GM12878 (cell line): ENCODE measurements around the gene CDK5R1. TPM values are rescaled to one million over a fixed set of nuclear protein-coding genes. Genes with fewer than 3 reads are reported as not detected.
A peak's percentile ranks its signal among the peaks of the same experiment; 100 is the strongest.
"Not testable (repeated sequence)": the region's sequence is repeated elsewhere in the genome, so short reads cannot be mapped to it uniquely, and the experiment has no call there.

ENCODE experiments used
- ATAC-seq: fragments of 200-7000 bp; cut with Tn5 transposase; 3 replicates; pipeline ENCODE4 v1.9.1; 2020; ENCODE audit warnings: mild to moderate bottlenecking, moderate library complexity
- BruUV-seq: library from RNA; stranded (reverse); fragments of 400-500 nt; replicated peaks from 2 replicates; lab custom pipeline; 2021; lab: Mats Ljungman, UMichigan
- CTCF ChIA-PET: fragments of 300-600 bp; sonication (Branson Sonifier 250); formaldehyde crosslinking; extraction: SDS; loops from one replicate; lab custom pipeline; 2021; ENCODE audit warnings: inconsistent platforms; lab: Yijun Ruan, JAX
- POLR2A ChIA-PET: fragments of 350-600 bp; formaldehyde crosslinking; extraction: SDS; loops from one replicate; lab custom pipeline; 2021; ENCODE audit warnings: inconsistent platforms; lab: Charles Lee
- RAD21 ChIA-PET: fragments of 300-600 bp; sonication (Branson Sonifier 250); formaldehyde crosslinking; loops from one replicate; lab custom pipeline; 2023; ENCODE audit warnings: antibody characterized with exemption; ENCODE audit not compliant: unreplicated experiment; lab: Charles Lee
- SMC1A ChIA-PET: fragments of 300-600 bp; sonication (Branson Sonifier 250); formaldehyde crosslinking; loops from one replicate; lab custom pipeline; 2023; ENCODE audit not compliant: unreplicated experiment, uncharacterized antibody; lab: Charles Lee
- DNase-seq: peaks from one replicate; pipeline ENCODE4 v3.0.0-alpha.2; 2011; ENCODE audit warnings: low read depth, low spot score
- FAIRE-seq: peaks from 3 replicates; lab custom pipeline; 2011; peaks lifted over from hg19 to GRCh38; lab: Jason Lieb, UNC
- H2AFZ ChIP-seq: 2 replicates; pipeline ENCODE4 v1.6.0; 2011; ENCODE audit warnings: low read depth, low read length, control low read depth; ENCODE audit not compliant: control insufficient read depth
- H3K27ac ChIP-seq: 2 replicates; pipeline ENCODE4 v1.5.1; 2011; ENCODE audit warnings: control low read depth; ENCODE audit not compliant: control insufficient read depth, insufficient read depth
- H3K27me3 ChIP-seq, 2 experiments: replicated peaks in 1 of 2; 2 replicates each; pipeline versions ENCODE4 v1.6.0 to v1.6.1; 2011; ENCODE audit warnings: low read length in 1 of 2; ENCODE audit not compliant: control insufficient read depth in 2 of 2, insufficient read depth in 2 of 2
- H3K36me3 ChIP-seq, 2 experiments: 2 replicates each; pipeline ENCODE4 v1.5.1; 2011; ENCODE audit warnings: low read length in 1 of 2; ENCODE audit not compliant: control insufficient read depth in 2 of 2, insufficient read depth in 2 of 2
- H3K4me1 ChIP-seq: 2 replicates; pipeline ENCODE4 v1.6.1; 2011; ENCODE audit warnings: mild to moderate bottlenecking, low read length, moderate library complexity, mixed read lengths; ENCODE audit not compliant: control insufficient read depth, insufficient read depth
- H3K4me2 ChIP-seq: 2 replicates; pipeline ENCODE4 v1.6.0; 2011; ENCODE audit warnings: control low read depth; ENCODE audit not compliant: control insufficient read depth, insufficient read depth
- H3K4me3 ChIP-seq: fragments of 200-600 bp; sonication (generic); 2 replicates; pipeline ENCODE4 v1.5.1; 2016
- H3K79me2 ChIP-seq: 2 replicates; pipeline ENCODE4 v1.6.0; 2011; ENCODE audit warnings: low read length; ENCODE audit not compliant: control insufficient read depth, insufficient read depth
- H3K9ac ChIP-seq: 2 replicates; pipeline ENCODE4 v1.8.0; 2011; ENCODE audit warnings: low read length, control low read depth, mixed read lengths; ENCODE audit not compliant: control insufficient read depth, insufficient read depth
- H3K9me3 ChIP-seq: replicated peaks from 3 replicates; pipeline ENCODE4 v1.5.1; 2011; ENCODE audit warnings: mild to moderate bottlenecking, low read length; ENCODE audit not compliant: control insufficient read depth, insufficient read depth
- H4K20me1 ChIP-seq: 2 replicates; pipeline ENCODE4 v1.6.0; 2011; ENCODE audit not compliant: control insufficient read depth, insufficient read depth
- HDGF ChIP-seq: fragments of 450-650 bp; IDR thresholded peaks from 2 replicates; pipeline ENCODE4 v1.6.1; 2016; ENCODE audit warnings: antibody characterized with exemption
- IKZF1 ChIP-seq: fragments of 450-650 bp; conservative IDR thresholded peaks from 2 replicates; pipeline ENCODE4 v1.6.1; 2017; ENCODE audit warnings: antibody characterized with exemption, mild to moderate bottlenecking
- JUND ChIP-seq: IDR thresholded peaks from 2 replicates; pipeline ENCODE4 v1.6.1; 2012; ENCODE audit warnings: low read depth, mild to moderate bottlenecking, low read length, improper control_type of control experiment, moderate library complexity
- LARP7 ChIP-seq: fragments of 450-650 bp; IDR thresholded peaks from 2 replicates; pipeline ENCODE4 v1.6.1; 2017; ENCODE audit warnings: mild to moderate bottlenecking
- NR2F1 ChIP-seq: fragments of 450-650 bp; conservative IDR thresholded peaks from 2 replicates; pipeline ENCODE4 v1.6.1; 2017; ENCODE audit warnings: mild to moderate bottlenecking
- PAX8 ChIP-seq: fragments of 450-650 bp; IDR thresholded peaks from 2 replicates; pipeline ENCODE4 v1.6.1; 2017; ENCODE audit warnings: mild to moderate bottlenecking, moderate library complexity
- ZNF217 ChIP-seq: fragments of 450-650 bp; IDR thresholded peaks from 2 replicates; pipeline ENCODE4 v1.6.1; 2017; ENCODE audit warnings: antibody characterized with exemption, mild to moderate bottlenecking
- WGBS: methylation state at CpG from one replicate; pipeline ENCODE4 v1.1.6; 2016; ENCODE audit warnings: low lambda C conversion rate; ENCODE audit not compliant: insufficient replicate concordance, insufficient coverage; ENCODE audit errors: missing lambda C conversion rate; 5-methylcytosine and 5-hydroxymethylcytosine counted together
- in situ Hi-C: fragments of 300-500 bp; cut with MboI; formaldehyde crosslinking; loops from 9 replicates; pipeline ENCODE4 v1.14.3; 2018; ENCODE audit warnings: mixed read lengths
- intact Hi-C: fragments of 100-400 bp; cut with micrococcal nuclease; formaldehyde crosslinking; loops from one replicate; pipeline ENCODE4 v1.14.2; 2022; ENCODE audit not compliant: unreplicated experiment
- polyA plus RNA-seq, 11 experiments: library from polyadenylated mRNA; depleted of rRNA in 4 of 11; unstranded in 6 of 11; stranded (reverse) in 5 of 11; fragments of >200 nt; fragmentation: Nextera tagmentation in 4 of 11; fragmentation: Illumina TruSeq in 1 of 11; extraction: Ambion mirVana in 4 of 11; extraction: Trizol in 1 of 11; gene quantifications; 1 replicate in 1 of 11; 2 replicates in 10 of 11; pipeline versions ENCODE4 v1.2.1 to v1.2.3, GENCODE V29; 2011 to 2016; ENCODE audit warnings: inconsistent platforms in 2 of 11, missing spikeins in 2 of 11, low read depth in 1 of 11
- total RNA-seq, 4 experiments: library from RNA; depleted of rRNA in 3 of 4; stranded (reverse); fragments of >200 nt in 3 of 4; fragmentation: Illumina TruSeq in 1 of 4; extraction: Trizol in 1 of 4; gene quantifications; 2 replicates each; pipeline versions ENCODE4 v1.2.1 to v1.2.3, GENCODE V29; 2013 to 2021
- TF ChIP-seq, protein P1 (sequence below): IDR thresholded peaks from 2 replicates; pipeline ENCODE4 v1.6.1; 2012; ENCODE audit warnings: low read depth, low read length, improper control_type of control experiment
- TF ChIP-seq, protein P2 (sequence below): fragments of 450-650 bp; conservative IDR thresholded peaks from 2 replicates; pipeline ENCODE4 v1.6.1; 2017; ENCODE audit warnings: mild to moderate bottlenecking, moderate library complexity
- TF ChIP-seq, protein P3 (sequence below): fragments of 450-650 bp; IDR thresholded peaks from 2 replicates; pipeline ENCODE4 v1.6.1; 2017; ENCODE audit warnings: low read depth, mild to moderate bottlenecking, moderate library complexity
- TF ChIP-seq, protein P4 (sequence below): fragments of 450-650 bp; IDR thresholded peaks from 2 replicates; pipeline ENCODE4 v1.6.1; 2016; ENCODE audit warnings: mild to moderate bottlenecking, moderate library complexity, borderline replicate concordance

The CDK5R1 gene
- total and polyA plus RNA-seq, 10 of the 15 experiments (the other 5 are each of a cell fraction or from before 2014, with no cell fraction given), result 1.1 to 28.3 (median 12.2) TPM

DNA sequence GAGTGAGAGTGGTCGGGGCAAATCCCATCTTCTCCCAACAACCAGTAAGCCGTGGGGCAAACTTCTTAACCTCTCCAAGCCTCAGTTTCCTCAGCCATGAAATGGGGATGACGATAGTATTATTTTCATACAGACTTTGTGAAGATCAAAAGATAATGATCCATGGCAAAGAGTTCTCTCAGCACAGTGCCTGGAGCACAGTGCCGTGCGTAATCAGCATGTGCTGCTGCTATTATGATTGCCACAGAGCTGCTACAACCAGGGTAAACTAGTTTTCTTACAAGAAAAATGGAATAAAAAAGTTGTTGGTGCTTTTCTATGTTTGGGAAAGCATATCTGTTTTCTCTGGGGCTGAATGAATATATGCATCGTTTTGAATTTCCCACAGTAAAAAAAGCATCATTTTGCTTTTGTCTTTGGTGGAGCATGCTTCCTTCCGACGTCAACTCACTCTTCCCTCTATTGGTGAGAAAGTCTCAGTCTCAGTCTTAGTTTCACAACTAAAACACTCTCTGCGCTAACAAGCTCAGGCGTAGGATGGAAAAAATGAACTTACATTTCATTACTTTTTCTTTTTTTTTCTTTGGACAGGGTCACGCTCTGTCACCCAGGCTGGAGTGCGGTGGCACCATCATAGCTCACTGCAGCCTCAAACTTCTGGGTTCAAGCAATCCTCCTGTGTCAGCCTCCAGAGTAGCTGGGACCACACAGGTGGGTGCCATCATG lies 37.2 kb downstream of the CDK5R1 start (continued):
- TF ChIP-seq, protein P1, sequence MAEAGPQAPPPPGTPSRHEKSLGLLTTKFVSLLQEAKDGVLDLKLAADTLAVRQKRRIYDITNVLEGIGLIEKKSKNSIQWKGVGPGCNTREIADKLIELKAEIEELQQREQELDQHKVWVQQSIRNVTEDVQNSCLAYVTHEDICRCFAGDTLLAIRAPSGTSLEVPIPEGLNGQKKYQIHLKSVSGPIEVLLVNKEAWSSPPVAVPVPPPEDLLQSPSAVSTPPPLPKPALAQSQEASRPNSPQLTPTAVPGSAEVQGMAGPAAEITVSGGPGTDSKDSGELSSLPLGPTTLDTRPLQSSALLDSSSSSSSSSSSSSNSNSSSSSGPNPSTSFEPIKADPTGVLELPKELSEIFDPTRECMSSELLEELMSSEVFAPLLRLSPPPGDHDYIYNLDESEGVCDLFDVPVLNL, result no peak

DNA sequence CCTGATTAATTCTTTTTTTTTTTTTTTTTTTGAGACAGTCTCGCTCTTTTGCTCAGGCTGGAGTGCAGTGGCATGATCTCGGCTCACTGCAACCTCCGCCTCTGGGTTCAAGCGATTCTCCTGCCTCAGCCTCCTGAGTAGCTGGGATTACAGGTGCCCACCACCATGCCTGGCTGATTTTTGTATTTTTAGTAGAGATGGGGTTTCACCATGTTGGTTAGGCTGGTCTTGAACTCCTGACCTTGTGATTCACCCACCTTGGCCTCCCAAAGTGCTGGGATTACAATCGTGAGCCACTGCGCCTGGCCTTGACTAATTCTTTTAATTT lies 37.7 kb downstream of the CDK5R1 start:
- H3K9ac ChIP-seq, result peak overlapping the region; percentile 72
- 11% methylated on average over 4 of the region's 6 CpGs for WGBS
- H3K36me3 ChIP-seq, H3K27me3 ChIP-seq, H2AFZ ChIP-seq, ATAC-seq, in situ Hi-C loops, H3K79me2 ChIP-seq, BruUV-seq, DNase-seq, FAIRE-seq, H4K20me1 ChIP-seq, H3K9me3 ChIP-seq: not testable (repeated sequence)
- ChIA-PET POLR2A (interaction anchor here (0.5 to 4.2 kb wide), 12 partner anchors 10 to 84 kb away, joined by 3 to 106 read pairs (median 6); partner anchors contain the start of gene CDK5R1), SMC1A (interaction anchor here (0.8 to 12.9 kb wide), 19 partner anchors 8 to 306 kb away, joined by 3 to 237 read pairs (median 11); partner anchors contain the start of gene CDK5R1), CTCF (interaction anchor here (1.1 to 7.4 kb wide), 11 partner anchors 9 to 352 kb away, joined by 3 to 83 read pairs (median 8); partner anchors contain the start of genes CDK5R1 and MYO1D), RAD21 (interaction anchor here (0.8 to 19.5 kb wide), 19 partner anchors 9 to 307 kb away, joined by 3 to 543 read pairs (median 7); partner anchors contain the start of genes CDK5R1 and PSMD11)
- peak overlapping the region; percentile 97 for H3K27ac ChIP-seq
- H3K4me1 ChIP-seq, result peaks cover 53% of the 10 kb centered on the region
- H3K4me2 ChIP-seq, result peak overlapping the region; percentile 44; the same call in 1 of the 2 replicates
- intact Hi-C loops, result loop anchor here (1.0 kb wide), 1 partner anchor 35 kb away; no protein-coding TSS in a partner anchor
- H3K4me3 ChIP-seq, result peak overlapping the region; percentile 19; the same call in 1 of the 2 replicates
- TF ChIP-seq PAX8 (0 out of 2 replicates have a peak, but pooled peaks have one; percentile 4), IKZF1 (0 out of 2 replicates have a peak, but pooled peaks have one; percentile 1), ZNF217 (peak; percentile 89; the same call in 1 of the 2 replicates), LARP7 (peak; percentile 34; the same call in 1 of the 2 replicates), NR2F1 (peak; percentile 68), JUND (0 out of 2 replicates have a peak, but pooled peaks have one; percentile 1), HDGF (peak; percentile 95)
- TF ChIP-seq, protein P2, sequence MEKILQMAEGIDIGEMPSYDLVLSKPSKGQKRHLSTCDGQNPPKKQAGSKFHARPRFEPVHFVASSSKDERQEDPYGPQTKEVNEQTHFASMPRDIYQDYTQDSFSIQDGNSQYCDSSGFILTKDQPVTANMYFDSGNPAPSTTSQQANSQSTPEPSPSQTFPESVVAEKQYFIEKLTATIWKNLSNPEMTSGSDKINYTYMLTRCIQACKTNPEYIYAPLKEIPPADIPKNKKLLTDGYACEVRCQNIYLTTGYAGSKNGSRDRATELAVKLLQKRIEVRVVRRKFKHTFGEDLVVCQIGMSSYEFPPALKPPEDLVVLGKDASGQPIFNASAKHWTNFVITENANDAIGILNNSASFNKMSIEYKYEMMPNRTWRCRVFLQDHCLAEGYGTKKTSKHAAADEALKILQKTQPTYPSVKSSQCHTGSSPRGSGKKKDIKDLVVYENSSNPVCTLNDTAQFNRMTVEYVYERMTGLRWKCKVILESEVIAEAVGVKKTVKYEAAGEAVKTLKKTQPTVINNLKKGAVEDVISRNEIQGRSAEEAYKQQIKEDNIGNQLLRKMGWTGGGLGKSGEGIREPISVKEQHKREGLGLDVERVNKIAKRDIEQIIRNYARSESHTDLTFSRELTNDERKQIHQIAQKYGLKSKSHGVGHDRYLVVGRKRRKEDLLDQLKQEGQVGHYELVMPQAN, result peak; percentile 9; the same call in 1 of the 2 replicates
- TF ChIP-seq, protein P3, sequence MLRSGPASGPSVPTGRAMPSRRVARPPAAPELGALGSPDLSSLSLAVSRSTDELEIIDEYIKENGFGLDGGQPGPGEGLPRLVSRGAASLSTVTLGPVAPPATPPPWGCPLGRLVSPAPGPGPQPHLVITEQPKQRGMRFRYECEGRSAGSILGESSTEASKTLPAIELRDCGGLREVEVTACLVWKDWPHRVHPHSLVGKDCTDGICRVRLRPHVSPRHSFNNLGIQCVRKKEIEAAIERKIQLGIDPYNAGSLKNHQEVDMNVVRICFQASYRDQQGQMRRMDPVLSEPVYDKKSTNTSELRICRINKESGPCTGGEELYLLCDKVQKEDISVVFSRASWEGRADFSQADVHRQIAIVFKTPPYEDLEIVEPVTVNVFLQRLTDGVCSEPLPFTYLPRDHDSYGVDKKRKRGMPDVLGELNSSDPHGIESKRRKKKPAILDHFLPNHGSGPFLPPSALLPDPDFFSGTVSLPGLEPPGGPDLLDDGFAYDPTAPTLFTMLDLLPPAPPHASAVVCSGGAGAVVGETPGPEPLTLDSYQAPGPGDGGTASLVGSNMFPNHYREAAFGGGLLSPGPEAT, result 0 out of 2 replicates have a peak, but pooled peaks have one; percentile 52
- TF ChIP-seq, protein P4, sequence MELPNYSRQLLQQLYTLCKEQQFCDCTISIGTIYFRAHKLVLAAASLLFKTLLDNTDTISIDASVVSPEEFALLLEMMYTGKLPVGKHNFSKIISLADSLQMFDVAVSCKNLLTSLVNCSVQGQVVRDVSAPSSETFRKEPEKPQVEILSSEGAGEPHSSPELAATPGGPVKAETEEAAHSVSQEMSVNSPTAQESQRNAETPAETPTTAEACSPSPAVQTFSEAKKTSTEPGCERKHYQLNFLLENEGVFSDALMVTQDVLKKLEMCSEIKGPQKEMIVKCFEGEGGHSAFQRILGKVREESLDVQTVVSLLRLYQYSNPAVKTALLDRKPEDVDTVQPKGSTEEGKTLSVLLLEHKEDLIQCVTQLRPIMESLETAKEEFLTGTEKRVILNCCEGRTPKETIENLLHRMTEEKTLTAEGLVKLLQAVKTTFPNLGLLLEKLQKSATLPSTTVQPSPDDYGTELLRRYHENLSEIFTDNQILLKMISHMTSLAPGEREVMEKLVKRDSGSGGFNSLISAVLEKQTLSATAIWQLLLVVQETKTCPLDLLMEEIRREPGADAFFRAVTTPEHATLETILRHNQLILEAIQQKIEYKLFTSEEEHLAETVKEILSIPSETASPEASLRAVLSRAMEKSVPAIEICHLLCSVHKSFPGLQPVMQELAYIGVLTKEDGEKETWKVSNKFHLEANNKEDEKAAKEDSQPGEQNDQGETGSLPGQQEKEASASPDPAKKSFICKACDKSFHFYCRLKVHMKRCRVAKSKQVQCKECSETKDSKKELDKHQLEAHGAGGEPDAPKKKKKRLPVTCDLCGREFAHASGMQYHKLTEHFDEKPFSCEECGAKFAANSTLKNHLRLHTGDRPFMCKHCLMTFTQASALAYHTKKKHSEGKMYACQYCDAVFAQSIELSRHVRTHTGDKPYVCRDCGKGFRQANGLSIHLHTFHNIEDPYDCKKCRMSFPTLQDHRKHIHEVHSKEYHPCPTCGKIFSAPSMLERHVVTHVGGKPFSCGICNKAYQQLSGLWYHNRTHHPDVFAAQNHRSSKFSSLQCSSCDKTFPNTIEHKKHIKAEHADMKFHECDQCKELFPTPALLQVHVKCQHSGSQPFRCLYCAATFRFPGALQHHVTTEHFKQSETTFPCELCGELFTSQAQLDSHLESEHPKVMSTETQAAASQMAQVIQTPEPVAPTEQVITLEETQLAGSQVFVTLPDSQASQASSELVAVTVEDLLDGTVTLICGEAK, result 0 out of 2 replicates have a peak, but pooled peaks have one; percentile 11
